SK-N-MC (cell line): Measurements from ENCODE around the gene PIAS2.

Experiments
- DNase-seq: peaks from one replicate; pipeline ENCODE4 v3.0.0-alpha.2; 2011; ENCODE audit warnings: low read depth, low spot score
- H3K27ac ChIP-seq: fragments of 200-600 bp; sonication (generic); 2 replicates; pipeline ENCODE4 v1.5.1; 2016; ENCODE audit warnings: mixed run types
- H3K36me3 ChIP-seq: fragments of 200-600 bp; sonication (generic); 2 replicates; pipeline ENCODE4 v1.6.1; 2017; ENCODE audit warnings: antibody characterized with exemption, low read length, mixed read lengths; ENCODE audit not compliant: insufficient read depth
- H3K4me3 ChIP-seq: fragments of 200-600 bp; sonication (generic); 2 replicates; pipeline ENCODE4 v1.5.1; 2016
- H3K9ac ChIP-seq: fragments of 200-600 bp; sonication (generic); 2 replicates; pipeline ENCODE4 v1.8.0; 2017; ENCODE audit warnings: mixed run types, mixed read lengths; ENCODE audit not compliant: insufficient read length
- H3K9me3 ChIP-seq: fragments of 200-600 bp; sonication (generic); 2 replicates; pipeline ENCODE4 v1.6.1; 2017; ENCODE audit warnings: low read depth, mild to moderate bottlenecking, antibody characterized with exemption, low read length, moderate library complexity, mixed read lengths
- EZH2 ChIP-seq: fragments of 200-600 bp; sonication (generic); IDR thresholded peaks from one replicate; pipeline ENCODE4 v1.6.1; 2017; ENCODE audit warnings: antibody characterized with exemption
- FOXP2 ChIP-seq: optimal IDR thresholded peaks from 2 replicates; pipeline ENCODE3; 2011; ENCODE audit warnings: mild to moderate bottlenecking, moderate library complexity; ENCODE audit not compliant: insufficient read depth; ENCODE audit errors: extremely low read length, control extremely low read depth
- POLR2AphosphoS5 ChIP-seq: IDR thresholded peaks from 2 replicates; pipeline ENCODE4 v1.6.1; 2012; ENCODE audit warnings: mild to moderate bottlenecking, low read depth, low read length, borderline replicate concordance

Gene PIAS2

GRCh38 chr18:46915800-46916550 lies 1.3 kb downstream of the PIAS2 start:
- Histone ChIP-seq H3K27ac (no peak overlapping the region), H3K9me3 (no peaks in the 10 kb centered on the region), H3K9ac (peak overlapping the region; percentile 86), H3K36me3 (no peaks in the 10 kb centered on the region), H3K4me3 (peak overlapping the region; percentile 88)
- no peak for DNase-seq
- TF ChIP-seq EZH2 (no peak), POLR2AphosphoS5 (no peak)

- no peaks in the 10 kb centered on the region for H3K9me3 ChIP-seq
- TF ChIP-seq EZH2 (no peak), FOXP2 (no peak), POLR2AphosphoS5 (no peak)
- DNase-seq: no peak
- peaks cover 11% of the 10 kb centered on the region; the same call in 1 of the 2 replicates for H3K36me3 ChIP-seq
- H3K9ac ChIP-seq: no peak overlapping the region
- H3K4me3 ChIP-seq: no peak overlapping the region
- no peak overlapping the region for H3K27ac ChIP-seq
Observed at GRCh38 chr18:46910856-46911255, 6.5 kb downstream of the PIAS2 start.

GRCh38 chr18:46909497-46909896 lies 7.8 kb downstream of the PIAS2 start:
- Histone ChIP-seq H3K27ac (no peak overlapping the region), H3K36me3 (peaks cover 11% of the 10 kb centered on the region; the same call in 1 of the 2 replicates), H3K9ac (no peak overlapping the region), H3K4me3 (no peak overlapping the region), H3K9me3 (no peaks in the 10 kb centered on the region)
- no peak for DNase-seq
- TF ChIP-seq POLR2AphosphoS5: no peak
- no peak for TF ChIP-seq FOXP2
- no peak for TF ChIP-seq EZH2

- H3K9me3 ChIP-seq: no peaks in the 10 kb centered on the region
- no peak overlapping the region for H3K9ac ChIP-seq
- no peak overlapping the region for H3K27ac ChIP-seq
- peaks cover 22% of the 10 kb centered on the region; the same call in 1 of the 2 replicates for H3K36me3 ChIP-seq
- H3K4me3 ChIP-seq: no peak overlapping the region
- TF ChIP-seq EZH2 (no peak), FOXP2 (no peak), POLR2AphosphoS5 (no peak)
- DNase-seq: no peak
Observed at GRCh38 chr18:46903406-46903805, 13.9 kb downstream of the PIAS2 start.

- H3K27ac ChIP-seq: no peak overlapping the region
- no peaks in the 10 kb centered on the region for H3K9me3 ChIP-seq
- H3K4me3 ChIP-seq: no peak overlapping the region
- peaks cover 12% of the 10 kb centered on the region; the same call in 1 of the 2 replicates for H3K36me3 ChIP-seq
- no peak for DNase-seq
- no peak overlapping the region for H3K9ac ChIP-seq
- TF ChIP-seq POLR2AphosphoS5 (no peak), FOXP2 (no peak), EZH2 (no peak)
Observed at GRCh38 chr18:46899274-46899948, 17.9 kb downstream of the PIAS2 start.

- TF ChIP-seq FOXP2: no peak
- TF ChIP-seq EZH2: no peak
- no peak for TF ChIP-seq POLR2AphosphoS5
- Histone ChIP-seq H3K27ac (no peak overlapping the region), H3K9ac (no peak overlapping the region), H3K36me3 (peaks cover 17% of the 10 kb centered on the region), H3K9me3 (0 out of 2 replicates have a peak, but pooled peaks cover under 1% of the 10 kb centered on the region), H3K4me3 (no peak overlapping the region)
- DNase-seq: no peak
Observed at GRCh38 chr18:46894124-46894523, 23.2 kb downstream of the PIAS2 start.

- Histone ChIP-seq H3K4me3 (no peak overlapping the region), H3K9me3 (0 out of 2 replicates have a peak, but pooled peaks cover 8% of the 10 kb centered on the region), H3K36me3 (peaks cover 25% of the 10 kb centered on the region), H3K27ac (no peak overlapping the region), H3K9ac (no peak overlapping the region)
- DNase-seq: no peak
- TF ChIP-seq FOXP2: no peak
- TF ChIP-seq POLR2AphosphoS5: no peak
- TF ChIP-seq EZH2: no peak
Observed at GRCh38 chr18:46893360-46893759, 23.9 kb downstream of the PIAS2 start.

- no peak for DNase-seq
- Histone ChIP-seq H3K36me3 (peaks cover 28% of the 10 kb centered on the region), H3K4me3 (no peak overlapping the region), H3K27ac (no peak overlapping the region), H3K9ac (no peak overlapping the region), H3K9me3 (0 out of 2 replicates have a peak, but pooled peaks cover 12% of the 10 kb centered on the region)
- TF ChIP-seq FOXP2: no peak
- no peak for TF ChIP-seq EZH2
- no peak for TF ChIP-seq POLR2AphosphoS5
Observed at GRCh38 chr18:46892842-46893241, 24.5 kb downstream of the PIAS2 start.

- no peak for DNase-seq
- Histone ChIP-seq H3K9me3 (0 out of 2 replicates have a peak, but pooled peaks cover 12% of the 10 kb centered on the region), H3K27ac (no peak overlapping the region), H3K36me3 (peaks cover 33% of the 10 kb centered on the region), H3K9ac (no peak overlapping the region), H3K4me3 (no peak overlapping the region)
- TF ChIP-seq POLR2AphosphoS5: no peak
- no peak for TF ChIP-seq FOXP2
- no peak for TF ChIP-seq EZH2
Observed at GRCh38 chr18:46891742-46892214, 25.5 kb downstream of the PIAS2 start.
